Liver (tissue), 9 donors: ENCODE measurements around the gene PKN2. TPM values are rescaled to one million over a fixed set of nuclear protein-coding genes. Genes with fewer than 3 reads are reported as not detected.

Experiments
- DNase-seq: peaks from one replicate; pipeline ENCODE4 v3.0.0-alpha.2; 2017; ENCODE audit warnings: low spot score
- H3K27ac ChIP-seq, 2 donors: one replicate each; pipeline ENCODE4 v1.7.0; 2013; ENCODE audit warnings: inconsistent platforms in 2 of 2, low read length in 2 of 2, control low read depth in 1 of 2, low read depth in 1 of 2, mild to moderate bottlenecking in 1 of 2
- H3K27me3 ChIP-seq, 4 donors: one replicate each; pipeline versions ENCODE4 v1.6.1 to v1.7.0; 2013; ENCODE audit warnings: low read length in 3 of 4, inconsistent platforms in 1 of 4, mild to moderate bottlenecking in 1 of 4, moderate library complexity in 1 of 4; ENCODE audit not compliant: control insufficient read depth in 4 of 4, insufficient read depth in 4 of 4
- H3K36me3 ChIP-seq, 4 donors: one replicate each; pipeline versions ENCODE4 v1.6.1 to v1.7.0; 2013; ENCODE audit warnings: low read length in 3 of 4, mild to moderate bottlenecking in 3 of 4, low read depth in 1 of 4, moderate library complexity in 1 of 4; ENCODE audit not compliant: control insufficient read depth in 4 of 4, insufficient read depth in 3 of 4
- H3K4me1 ChIP-seq, 4 donors: one replicate each; pipeline versions ENCODE4 v1.6.1 to v1.7.0; 2013; ENCODE audit warnings: low read length in 3 of 4, mild to moderate bottlenecking in 3 of 4, moderate library complexity in 1 of 4; ENCODE audit not compliant: control insufficient read depth in 4 of 4, insufficient read depth in 4 of 4
- H3K4me3 ChIP-seq, 3 donors: one replicate each; pipeline versions ENCODE4 v1.6.1 to v1.7.0; 2013; ENCODE audit warnings: low read length in 3 of 3, control low read depth in 1 of 3, low read depth in 1 of 3, mild to moderate bottlenecking in 1 of 3
- H3K9ac ChIP-seq, 2 donors: one replicate each; pipeline ENCODE4 v1.7.0; 2013; ENCODE audit warnings: low read length in 2 of 2, mild to moderate bottlenecking in 2 of 2, moderate library complexity in 2 of 2, control low read depth in 1 of 2, low read depth in 1 of 2
- H3K9me3 ChIP-seq, 4 donors: one replicate each; pipeline versions ENCODE4 v1.6.1 to v1.7.0; 2013; ENCODE audit warnings: low read length in 3 of 4; ENCODE audit not compliant: control insufficient read depth in 4 of 4
- EGR1 ChIP-seq, 2 donors: IDR thresholded peaks; 2 replicates each; pipeline ENCODE4 v1.6.1; 2016 to 2018; ENCODE audit warnings: antibody characterized with exemption in 2 of 2, low read depth in 2 of 2
- FOXA1 ChIP-seq: IDR thresholded peaks from 2 replicates; pipeline ENCODE4 v1.6.1; 2016; ENCODE audit warnings: antibody characterized with exemption
- FOXA2 ChIP-seq: IDR thresholded peaks from 2 replicates; pipeline ENCODE4 v1.6.1; 2016; ENCODE audit warnings: antibody characterized with exemption
- GABPA ChIP-seq, 2 donors: IDR thresholded peaks in 1 of 2; conservative IDR thresholded peaks in 1 of 2; 2 replicates each; pipeline ENCODE4 v1.6.1; 2016; ENCODE audit warnings: antibody characterized with exemption in 2 of 2, mild to moderate bottlenecking in 1 of 2, moderate library complexity in 1 of 2
- HNF4A ChIP-seq, 2 donors: conservative IDR thresholded peaks; 2 replicates each; pipeline ENCODE4 v1.6.1; 2016; ENCODE audit warnings: antibody characterized with exemption in 2 of 2, mild to moderate bottlenecking in 2 of 2
- HNF4G ChIP-seq: IDR thresholded peaks from 2 replicates; pipeline ENCODE4 v1.6.1; 2016; ENCODE audit warnings: antibody characterized with exemption
- JUND ChIP-seq, 2 donors: IDR thresholded peaks; 2 replicates each; pipeline ENCODE4 v1.6.1; 2016; ENCODE audit warnings: antibody characterized with exemption in 2 of 2
- MAX ChIP-seq: IDR thresholded peaks from 2 replicates; pipeline ENCODE4 v1.6.1; 2016; ENCODE audit warnings: antibody characterized with exemption
- NR2F2 ChIP-seq: IDR thresholded peaks from 2 replicates; pipeline ENCODE4 v1.6.1; 2016; ENCODE audit warnings: antibody characterized with exemption
- RAD21 ChIP-seq, 2 donors: IDR thresholded peaks; 2 replicates each; pipeline ENCODE4 v1.6.1; 2016; ENCODE audit warnings: antibody characterized with exemption in 2 of 2, mild to moderate bottlenecking in 2 of 2
- REST ChIP-seq: IDR thresholded peaks from 2 replicates; pipeline ENCODE4 v1.6.1; 2016; ENCODE audit warnings: antibody characterized with exemption, mild to moderate bottlenecking
- RXRA ChIP-seq, 2 donors: IDR thresholded peaks; 2 replicates each; pipeline ENCODE4 v1.6.1; 2017 to 2018; ENCODE audit warnings: antibody characterized with exemption in 2 of 2, mild to moderate bottlenecking in 1 of 2
- SP1 ChIP-seq: IDR thresholded peaks from 2 replicates; pipeline ENCODE4 v1.6.1; 2018; ENCODE audit warnings: antibody characterized with exemption, mild to moderate bottlenecking
- YY1 ChIP-seq: IDR thresholded peaks from 2 replicates; pipeline ENCODE4 v1.6.1; 2016; ENCODE audit warnings: antibody characterized with exemption, mild to moderate bottlenecking
- ZBTB33 ChIP-seq: IDR thresholded peaks from 2 replicates; pipeline ENCODE4 v1.6.1; 2016; ENCODE audit warnings: antibody characterized with exemption
- WGBS: extraction: QIAGEN DNeasy Blood & Tissue Kit; methylation state at CpG from one replicate; pipeline ENCODE4 v1.1.7; 2013; 5-methylcytosine and 5-hydroxymethylcytosine counted together
- polyA plus RNA-seq, 2 donors: library from polyadenylated mRNA; stranded (reverse) in 1 of 2; unstranded in 1 of 2; fragments of 200-250 nt in 1 of 2; fragments of >200 nt in 1 of 2; fragmentation: Nextera tagmentation in 1 of 2; extraction: Ambion mirVana in 1 of 2; gene quantifications; one replicate each; pipeline versions ENCODE4 v1.2.1 to v1.2.3, GENCODE V29; 2013 to 2015
- total RNA-seq, 2 donors: library from RNA; depleted of rRNA; stranded (reverse); fragments of >200 nt; gene quantifications; one replicate each; pipeline ENCODE4 v1.2.3, GENCODE V29; 2014
- TF ChIP-seq, protein P1 (sequence below): fragments of 150-350 bp; IDR thresholded peaks from 2 replicates; pipeline ENCODE4 v1.5.1; 2017; ENCODE audit warnings: improper control_type of control experiment, low read depth, low read length; ENCODE audit not compliant: missing input control
- TF ChIP-seq, protein P2 (sequence below): IDR thresholded peaks from 2 replicates; pipeline ENCODE4 v1.6.1; 2016; ENCODE audit warnings: antibody characterized with exemption
- donor health status: healthy.
- donor health status: healthy.
- donor health status: healthy.
- donor health status: healthy.
- donor health status: healthy.

Gene PKN2
- total and polyA plus RNA-seq, 4 donors: 4.4 to 20.7 (median 13.3) TPM

- Histone ChIP-seq H3K9ac (peak overlapping the region in 1 of 2 donors; percentile 43), H3K27ac (peak overlapping the region in 1 of 2 donors; percentile 52), H3K27me3 (no peaks in the 10 kb centered on the region), H3K36me3 (no peaks in the 10 kb centered on the region), H3K4me1 (peaks cover 0 to 8% (median 3%) of the 10 kb centered on the region in 4 donors), H3K4me3 (no peak overlapping the region), H3K9me3 (no peaks in the 10 kb centered on the region)
- no peak for DNase-seq
- WGBS: 74% methylated on average over 5 of the region's 5 CpGs
- no peak for TF ChIP-seq JUND (IDR thresholded peaks at IDR 0.05)
- no peak for TF ChIP-seq EGR1 (IDR thresholded peaks at IDR 0.05; ENCODE audit: low read depth in 2 of 2)
- no peak for TF ChIP-seq GABPA (IDR thresholded peaks at IDR 0.05 in 1 of 2, conservative IDR thresholded peaks at IDR 0.05 in 1 of 2)
- TF ChIP-seq, protein P1, sequence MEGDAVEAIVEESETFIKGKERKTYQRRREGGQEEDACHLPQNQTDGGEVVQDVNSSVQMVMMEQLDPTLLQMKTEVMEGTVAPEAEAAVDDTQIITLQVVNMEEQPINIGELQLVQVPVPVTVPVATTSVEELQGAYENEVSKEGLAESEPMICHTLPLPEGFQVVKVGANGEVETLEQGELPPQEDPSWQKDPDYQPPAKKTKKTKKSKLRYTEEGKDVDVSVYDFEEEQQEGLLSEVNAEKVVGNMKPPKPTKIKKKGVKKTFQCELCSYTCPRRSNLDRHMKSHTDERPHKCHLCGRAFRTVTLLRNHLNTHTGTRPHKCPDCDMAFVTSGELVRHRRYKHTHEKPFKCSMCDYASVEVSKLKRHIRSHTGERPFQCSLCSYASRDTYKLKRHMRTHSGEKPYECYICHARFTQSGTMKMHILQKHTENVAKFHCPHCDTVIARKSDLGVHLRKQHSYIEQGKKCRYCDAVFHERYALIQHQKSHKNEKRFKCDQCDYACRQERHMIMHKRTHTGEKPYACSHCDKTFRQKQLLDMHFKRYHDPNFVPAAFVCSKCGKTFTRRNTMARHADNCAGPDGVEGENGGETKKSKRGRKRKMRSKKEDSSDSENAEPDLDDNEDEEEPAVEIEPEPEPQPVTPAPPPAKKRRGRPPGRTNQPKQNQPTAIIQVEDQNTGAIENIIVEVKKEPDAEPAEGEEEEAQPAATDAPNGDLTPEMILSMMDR: no peak
- TF ChIP-seq, protein P2, sequence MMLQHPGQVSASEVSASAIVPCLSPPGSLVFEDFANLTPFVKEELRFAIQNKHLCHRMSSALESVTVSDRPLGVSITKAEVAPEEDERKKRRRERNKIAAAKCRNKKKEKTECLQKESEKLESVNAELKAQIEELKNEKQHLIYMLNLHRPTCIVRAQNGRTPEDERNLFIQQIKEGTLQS: no peak
- TF ChIP-seq REST: no peak
- no peak for TF ChIP-seq RAD21 (IDR thresholded peaks at IDR 0.05)
- TF ChIP-seq HNF4G: no peak
- no peak for TF ChIP-seq ZBTB33
- TF ChIP-seq YY1: no peak
- TF ChIP-seq HNF4A (conservative IDR thresholded peaks at IDR 0.05): no peak
- TF ChIP-seq NR2F2: no peak
- no peak for TF ChIP-seq FOXA1
- no peak for TF ChIP-seq MAX
- no peak for TF ChIP-seq RXRA (IDR thresholded peaks at IDR 0.05)
- TF ChIP-seq FOXA2: no peak
- no peak for TF ChIP-seq SP1
These were observed 16.4 kb downstream of the PKN2 start for GRCh38 chr1:88700425-88701013.
